DMS79 (cell line): ENCODE measurements around the gene SGCD.

Experiments used
- DNase-seq: peaks from one replicate; lab custom pipeline; 2025; lab: John Stamatoyannopoulos, UW

SGCD gene

DNA sequence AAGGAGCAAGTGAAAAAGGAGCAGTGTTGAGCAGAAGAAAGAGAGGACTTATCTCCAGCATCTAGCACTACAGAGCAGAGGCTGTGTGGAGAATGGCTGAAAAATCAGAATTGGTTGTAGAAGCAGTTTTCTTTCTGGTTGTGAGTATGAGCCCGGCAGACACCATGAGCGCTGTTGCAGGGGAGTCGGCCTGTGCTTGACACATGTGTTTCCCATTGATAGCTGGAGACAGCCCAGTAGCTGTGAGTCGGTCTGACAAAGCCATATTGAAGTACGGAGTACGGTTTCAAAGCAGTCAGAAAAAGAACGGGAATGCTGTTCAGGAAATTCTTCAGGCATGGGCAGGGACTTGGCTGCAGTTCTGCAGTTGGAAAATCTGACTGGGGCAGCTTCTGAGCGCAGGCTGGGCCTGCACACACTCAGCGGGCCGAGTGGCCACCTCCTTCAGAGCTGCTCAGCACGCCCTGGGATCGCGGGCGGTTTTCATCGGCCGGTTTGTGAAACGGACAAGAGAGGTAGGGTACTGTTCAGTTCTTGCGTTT is at the start of gene SGCD:
SGCD (plus strand) TSS at position 447 of the 542 bp plus-strand sequence.
- no peak for DNase-seq

GRCh38 chr5:156277290-156277689 is 49.7 kb upstream of the SGCD start:
- DNase-seq = no peak

DNA sequence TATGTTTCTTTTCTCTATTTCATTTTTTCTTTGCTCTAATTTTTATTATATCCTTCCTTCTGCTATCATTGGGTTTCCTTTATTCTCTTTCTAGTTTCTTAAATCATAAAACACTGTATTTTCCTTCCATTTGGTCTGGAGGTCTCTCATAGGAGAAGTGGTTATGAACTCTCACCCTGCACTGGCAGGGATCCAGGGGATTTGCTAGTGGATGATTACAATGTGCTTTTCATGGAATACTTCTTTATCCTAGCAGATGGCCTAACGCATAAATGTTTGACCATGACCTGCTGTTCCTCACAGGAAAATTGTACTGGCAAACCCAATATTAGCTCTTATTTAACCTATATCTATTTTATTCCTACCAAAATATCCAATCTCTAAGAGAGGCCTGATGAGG is 31.5 kb upstream of the SGCD start:
- DNase-seq = no peak

DNA sequence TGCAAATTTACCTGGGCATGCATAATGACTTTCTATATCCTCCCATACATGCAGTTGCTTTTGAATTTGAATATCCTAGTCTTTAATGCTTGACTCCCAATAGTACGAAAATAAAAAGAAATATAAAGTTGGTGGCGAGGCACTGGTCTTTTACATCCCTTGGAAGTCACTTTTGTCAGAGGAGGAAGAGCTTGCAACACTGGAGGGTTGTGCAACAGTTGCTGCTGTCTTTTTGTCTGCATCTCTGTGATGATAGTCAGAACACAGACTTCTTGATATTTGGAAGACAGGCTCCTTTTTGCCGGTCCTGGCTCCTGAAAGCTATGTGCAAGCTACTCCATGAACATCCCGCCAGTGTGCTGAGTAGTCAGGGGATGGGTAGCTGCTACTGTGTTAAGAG is 16.8 kb upstream of the SGCD start:
- DNase-seq = no peak

GRCh38 chr5:156312897-156313694 is 13.9 kb upstream of the SGCD start:
- DNase-seq = no peak

GRCh38 chr5:156314416-156314815 is 12.5 kb upstream of the SGCD start:
- DNase-seq = no peak

DNA sequence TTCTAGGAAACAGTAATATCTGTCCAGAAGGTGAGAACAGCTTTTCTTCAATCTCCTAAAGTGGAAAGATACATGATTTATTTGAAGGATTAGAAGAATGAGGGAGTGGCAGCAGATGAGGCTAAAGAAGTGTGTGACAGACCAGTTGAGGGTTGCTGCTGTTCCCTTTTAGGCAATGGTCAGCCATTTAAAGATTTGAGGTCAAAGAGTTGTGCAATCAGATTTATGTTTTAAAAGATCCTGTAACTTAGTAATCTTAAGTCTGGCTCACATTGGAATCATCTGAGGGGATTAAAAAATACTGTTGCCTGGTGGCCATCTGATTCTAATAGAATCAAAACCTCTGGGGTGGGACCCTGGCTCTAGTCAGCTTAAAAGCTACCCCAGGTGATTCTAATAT is 4.3 kb upstream of the SGCD start:
- DNase-seq = no peak

- DNase-seq = no peak
Measured at GRCh38 chr5:156327296-156327695, 332 bp downstream of the SGCD start.

- no peak for DNase-seq
Measured at GRCh38 chr5:156328161-156328560, 1.2 kb downstream of the SGCD start.

- DNase-seq = no peak
Measured at GRCh38 chr5:156328766-156329165, 1.8 kb downstream of the SGCD start.

DNA sequence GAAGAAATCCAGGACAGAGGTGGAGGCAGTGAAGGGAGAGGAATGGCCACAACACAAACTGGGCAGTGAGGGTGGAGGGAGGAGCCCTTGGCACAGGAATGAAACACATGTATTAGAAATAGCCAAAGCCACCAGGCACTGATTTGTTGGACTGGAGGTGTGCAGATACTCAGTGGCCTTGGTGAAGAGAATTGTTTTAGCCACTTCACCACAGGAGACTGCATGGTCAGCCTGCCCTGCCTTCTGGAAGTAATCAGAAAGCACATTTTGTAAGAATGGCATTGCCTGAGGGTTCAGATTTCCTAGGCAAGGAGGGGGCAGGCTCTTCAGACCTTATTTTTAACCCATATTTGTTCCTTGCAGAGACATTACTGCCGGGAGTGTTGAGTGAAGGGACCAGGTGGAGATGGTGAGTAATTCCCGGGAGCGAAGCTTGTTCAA is 2.2 kb downstream of the SGCD start:
- DNase-seq = no peak

- no peak for DNase-seq
Measured at GRCh38 chr5:156330141-156330870, 3.3 kb downstream of the SGCD start.

DNA sequence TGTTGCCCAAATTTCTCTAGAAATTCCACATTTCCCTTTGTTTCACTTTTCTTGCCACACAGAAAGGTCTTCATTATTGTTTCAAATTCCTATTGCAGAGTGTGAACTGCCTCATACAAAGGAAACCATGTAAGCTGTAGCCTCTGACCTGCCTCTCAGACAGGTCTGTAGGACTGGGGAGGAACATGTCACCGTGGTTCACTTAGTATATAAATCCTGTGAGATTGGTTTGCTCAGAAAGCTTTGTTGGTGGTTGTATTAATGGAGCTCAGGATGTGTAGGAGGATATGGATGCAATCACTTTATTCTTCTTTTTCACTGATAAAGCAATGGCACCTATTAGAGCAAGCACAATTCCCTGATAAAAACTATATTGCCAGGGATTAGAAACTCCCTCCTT is 4.2 kb downstream of the SGCD start:
- no peak for DNase-seq

DNA sequence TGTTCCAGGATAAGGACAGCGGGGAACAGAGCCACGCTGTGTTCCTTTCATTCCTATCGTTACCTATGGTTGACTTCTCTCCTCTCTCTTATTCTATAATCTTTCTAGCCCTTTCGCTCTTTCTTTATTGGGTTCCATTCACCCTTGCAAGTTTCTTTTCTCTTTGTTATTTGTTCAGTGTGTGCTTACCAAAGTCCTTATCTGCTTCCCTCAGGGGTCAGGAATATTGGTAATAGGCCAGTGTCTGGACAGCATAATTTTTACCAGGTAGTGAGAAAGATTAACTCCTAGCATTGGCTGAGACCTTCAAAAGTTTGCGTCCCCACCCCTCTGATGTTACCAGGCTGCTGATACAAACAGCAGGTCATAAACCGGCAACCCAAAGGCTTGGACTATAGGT is 4.9 kb downstream of the SGCD start:
- DNase-seq = no peak

GRCh38 chr5:156332245-156332644 is 5.3 kb downstream of the SGCD start:
- DNase-seq = no peak

DNA sequence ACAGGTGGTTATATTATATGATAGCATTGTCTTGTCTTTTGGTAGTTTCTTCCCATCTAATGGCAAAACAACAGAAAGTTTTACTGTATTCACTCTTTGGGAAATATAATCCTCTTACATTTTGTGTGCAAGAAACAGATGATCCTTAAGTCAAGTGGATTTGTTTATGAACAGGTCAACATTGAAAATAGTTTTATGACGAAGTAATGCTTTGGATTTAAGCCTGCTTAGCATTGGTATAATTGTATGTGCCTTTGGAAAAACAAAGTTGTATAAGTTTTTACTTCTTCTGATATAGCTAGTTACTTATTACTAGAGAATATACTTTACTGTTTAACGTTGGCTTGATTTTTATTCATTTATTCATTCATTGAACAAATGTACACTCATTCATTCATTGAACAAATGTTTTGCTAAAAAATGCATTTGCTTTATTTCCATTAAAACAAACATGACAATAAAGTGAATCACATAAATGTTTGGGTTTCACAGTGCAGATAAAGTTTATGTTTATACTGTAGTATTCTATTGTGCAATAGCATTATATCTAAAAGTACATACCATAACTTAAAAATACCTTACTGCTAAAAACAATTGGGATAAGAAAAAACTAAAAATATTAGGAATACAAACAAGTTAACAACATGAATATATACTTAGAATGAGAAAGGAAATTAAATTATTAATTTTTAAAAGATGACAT is 12.3 kb downstream of the SGCD start:
- no peak for DNase-seq

DNA sequence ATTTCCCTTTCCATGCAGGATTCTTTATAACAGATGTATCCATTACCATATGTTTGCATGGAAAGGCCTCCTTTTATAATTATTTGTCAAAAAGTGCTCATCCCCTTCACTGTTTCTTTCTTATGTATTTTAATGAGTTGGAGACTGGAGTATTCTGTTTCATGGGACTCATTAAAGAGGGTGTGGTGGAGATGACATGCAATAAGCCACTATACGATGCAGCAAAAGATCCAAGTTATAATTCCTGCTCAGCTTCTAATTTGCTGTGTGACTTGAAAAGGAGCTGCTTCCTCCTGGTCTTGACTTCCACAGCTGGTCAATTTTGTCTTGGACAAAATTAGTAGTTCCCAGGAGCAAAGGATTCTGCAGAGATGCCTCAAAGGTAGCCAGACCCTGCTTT is 13.9 kb downstream of the SGCD start:
- no peak for DNase-seq

DNA sequence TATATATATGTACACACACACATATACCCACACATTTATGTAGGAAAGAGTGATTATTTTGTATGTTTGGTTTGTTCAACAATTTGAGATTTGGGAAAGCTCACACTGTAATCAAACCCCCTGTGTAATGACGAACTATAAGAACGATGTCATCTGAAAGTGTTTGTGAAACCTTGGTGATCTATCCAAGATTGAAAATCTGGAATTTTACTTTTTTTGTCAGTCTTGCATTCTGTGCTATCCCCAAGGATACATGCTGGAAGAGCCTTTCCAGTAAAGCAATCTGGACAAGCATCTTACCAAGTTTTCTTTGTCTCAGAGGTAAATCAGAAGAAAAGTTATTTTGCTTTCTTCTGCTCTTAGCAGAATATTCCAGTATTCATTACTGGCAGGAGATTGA is 23.3 kb downstream of the SGCD start:
- no peak for DNase-seq

GRCh38 chr5:156351423-156351822 is 24.5 kb downstream of the SGCD start:
- no peak for DNase-seq

DNA sequence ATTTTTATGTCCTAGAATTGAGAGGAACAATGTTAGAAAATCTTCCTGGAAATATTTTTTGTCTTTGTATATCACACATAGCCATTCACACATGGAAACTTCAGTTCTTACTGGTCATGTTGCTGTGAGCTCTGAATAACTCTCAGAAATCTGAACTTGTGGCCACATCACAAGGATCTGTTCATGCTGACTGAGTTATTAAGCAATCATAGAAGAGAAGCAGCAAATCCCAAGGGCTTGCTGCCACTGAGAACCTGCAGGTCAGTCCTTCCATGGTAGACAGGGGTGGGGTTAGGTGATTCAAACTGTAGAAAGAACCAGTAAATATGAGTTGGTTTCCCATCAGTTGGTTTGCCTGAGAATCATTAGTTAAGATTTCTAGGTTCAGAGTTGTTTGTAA is 27.6 kb downstream of the SGCD start:
- no peak for DNase-seq

- DNase-seq = no peak
Measured at GRCh38 chr5:156356238-156356637, 29.3 kb downstream of the SGCD start.

DNA sequence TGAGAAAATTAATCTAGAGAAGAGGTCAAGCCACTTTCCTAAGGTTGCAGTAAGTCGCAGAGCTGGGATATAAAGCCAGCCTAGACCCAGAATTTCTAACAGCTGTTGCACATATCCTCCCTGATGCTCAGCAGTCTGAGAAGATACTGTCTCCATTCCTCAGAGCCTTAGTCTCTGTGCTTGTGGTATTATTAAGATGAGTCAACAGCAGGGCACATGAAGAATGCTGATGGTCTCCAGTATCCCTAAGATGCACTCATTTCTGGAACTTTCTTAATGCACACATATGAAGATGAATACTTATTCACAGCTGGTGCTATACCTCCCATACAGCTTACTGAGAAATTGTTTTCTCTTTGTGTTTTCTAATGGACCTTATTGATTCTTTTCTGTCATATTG is 32.5 kb downstream of the SGCD start:
- no peak for DNase-seq
